HCT116 (cell line): ENCODE data around the gene LDAH. TPM values are rescaled to one million over a fixed set of nuclear protein-coding genes. Genes with fewer than 3 reads are reported as not detected.

Source experiments
- ATAC-seq: fragments of 200-7000 bp; cut with Tn5 transposase; 2 replicates; pipeline ENCODE4 v1.9.1; 2020; ENCODE audit warnings: mild to moderate bottlenecking, moderate library complexity
- BruUV-seq: library from RNA; stranded (reverse); fragments of 400-500 nt; replicated peaks from 2 replicates; lab custom pipeline; 2021; lab: Mats Ljungman, UMichigan
- CTCF ChIA-PET: fragments of 300-600 bp; sonication (Branson Sonifier 250); formaldehyde crosslinking; loops from one replicate; lab custom pipeline; 2021; ENCODE audit warnings: antibody characterized with exemption; lab: Charles Lee
- POLR2A ChIA-PET: fragments of 300-600, 350-600 bp; sonication (Branson Sonifier 250); formaldehyde crosslinking; loops from one replicate; lab custom pipeline; 2021; ENCODE audit warnings: antibody characterized with exemption; lab: Charles Lee
- RAD21 ChIA-PET, 2 experiments: fragments of 300-600 bp; sonication (Branson Sonifier 250); formaldehyde crosslinking; loops; one replicate each; lab custom pipeline; 2023; ENCODE audit warnings: low total read pairs in 2 of 2; ENCODE audit not compliant: uncharacterized antibody in 2 of 2, unreplicated experiment in 2 of 2, low non-redundant PET in 1 of 2; lab: Charles Lee
- DNase-seq: peaks from one replicate; pipeline ENCODE4 v3.0.0-alpha.2; 2010; ENCODE audit warnings: low read depth, low spot score
- H2AFZ ChIP-seq: fragments of 200-600 bp; shearing (Covaris generic), sonication (generic); 2 replicates; pipeline ENCODE4 v1.6.1; 2017; ENCODE audit warnings: low read depth, mixed run types, mixed read lengths, antibody characterized with exemption, low read length; ENCODE audit not compliant: poor library complexity, severe bottlenecking
- H3K27ac ChIP-seq: 2 replicates; pipeline ENCODE4 v1.5.1; 2012; ENCODE audit warnings: low read depth, low read length
- H3K27me3 ChIP-seq: fragments of 200-600 bp; sonication (generic); 2 replicates; pipeline ENCODE4 v1.6.1; 2016; ENCODE audit warnings: mixed run types, low read length, mixed read lengths; ENCODE audit not compliant: insufficient read depth
- H3K36me3 ChIP-seq, 2 experiments: fragments of 200-500 bp in 1 of 2; fragments of 200-600 bp in 1 of 2; sonication (Bioruptor generic) in 1 of 2; sonication (generic) in 1 of 2; 2 replicates each; pipeline versions ENCODE4 v1.5.1 to v1.6.1; 2014 to 2016; ENCODE audit warnings: low read length in 2 of 2, inconsistent platforms in 1 of 2, mixed read lengths in 1 of 2, mixed run types in 1 of 2; ENCODE audit not compliant: insufficient read depth in 2 of 2, control insufficient read depth in 1 of 2
- H3K4me1 ChIP-seq, 2 experiments: fragments of 200-600 bp in 1 of 2; sonication (generic) in 1 of 2; 2 replicates each; pipeline versions ENCODE4 v1.5.1 to v1.6.1; 2012 to 2017; ENCODE audit warnings: low read length in 2 of 2, inconsistent platforms in 1 of 2, mild to moderate bottlenecking in 1 of 2, mixed read lengths in 1 of 2, mixed run types in 1 of 2, moderate library complexity in 1 of 2; ENCODE audit not compliant: insufficient read depth in 2 of 2, control insufficient read depth in 1 of 2
- H3K4me2 ChIP-seq: fragments of 200-600 bp; sonication (generic); 2 replicates; pipeline ENCODE4 v1.6.1; 2017; ENCODE audit warnings: mixed run types, low read length, mixed read lengths
- H3K4me3 ChIP-seq, 2 experiments: fragments of 200-600 bp in 1 of 2; sonication (generic) in 1 of 2; replicated peaks in 1 of 2; 2 replicates each; pipeline ENCODE4 v1.5.1; 2011 to 2016; ENCODE audit warnings: low read length in 2 of 2, control low read depth in 1 of 2, low read depth in 1 of 2, mild to moderate bottlenecking in 1 of 2, mixed read lengths in 1 of 2, mixed run types in 1 of 2
- H3K79me2 ChIP-seq: fragments of 200-600 bp; sonication (generic); 2 replicates; pipeline ENCODE4 v1.6.1; 2017; ENCODE audit warnings: mild to moderate bottlenecking, mixed run types, low read length, moderate library complexity, mixed read lengths; ENCODE audit not compliant: insufficient read depth
- H3K9ac ChIP-seq: fragments of 200-600 bp; sonication (generic); 2 replicates; pipeline ENCODE4 v1.6.1; 2016; ENCODE audit warnings: low read length, mixed read lengths
- H3K9me2 ChIP-seq: fragments of 200-600 bp; sonication (generic), shearing (Covaris generic); 2 replicates; pipeline ENCODE4 v1.6.1; 2017; ENCODE audit warnings: mixed run types, mild to moderate bottlenecking, moderate library complexity; ENCODE audit not compliant: insufficient read depth
- H3K9me3 ChIP-seq, 2 experiments: fragments of 200-500 bp in 1 of 2; fragments of 200-600 bp in 1 of 2; sonication (Bioruptor generic) in 1 of 2; sonication (generic) in 1 of 2; 2 replicates each; pipeline ENCODE4 v1.6.1; 2014 to 2017; ENCODE audit warnings: low read length in 2 of 2, mixed read lengths in 2 of 2, inconsistent platforms in 1 of 2, low read depth in 1 of 2, mild to moderate bottlenecking in 1 of 2, mixed run types in 1 of 2, moderate library complexity in 1 of 2; ENCODE audit not compliant: control insufficient read depth in 1 of 2, insufficient read depth in 1 of 2
- H4K20me1 ChIP-seq: fragments of 200-600 bp; sonication (generic), shearing (Covaris generic); 2 replicates; pipeline ENCODE4 v1.6.1; 2017; ENCODE audit warnings: mixed run types, mild to moderate bottlenecking, moderate library complexity; ENCODE audit not compliant: insufficient read depth
- EGR1 ChIP-seq: IDR thresholded peaks from 2 replicates; pipeline ENCODE4 v1.6.1; 2012; ENCODE audit warnings: low read depth
- ELF1 ChIP-seq: IDR thresholded peaks from 2 replicates; pipeline ENCODE4 v1.6.1; 2012; ENCODE audit warnings: low read depth, borderline replicate concordance
- EZH2 ChIP-seq: fragments of 200-600 bp; sonication (generic); IDR thresholded peaks from 2 replicates; pipeline ENCODE4 v1.6.1; 2017; ENCODE audit warnings: antibody characterized with exemption, mixed run types
- EZH2phosphoT487 ChIP-seq: fragments of 200-600 bp; IDR thresholded peaks from 2 replicates; pipeline ENCODE4 v1.6.1; 2018; ENCODE audit warnings: antibody characterized with exemption, borderline replicate concordance
- JUND ChIP-seq: IDR thresholded peaks from 2 replicates; pipeline ENCODE4 v1.6.1; 2012
- POLR2AphosphoS5 ChIP-seq: IDR thresholded peaks from 2 replicates; pipeline ENCODE4 v1.6.1; 2011; ENCODE audit warnings: mild to moderate bottlenecking, low read depth, low read length, moderate library complexity
- RAD21 ChIP-seq: IDR thresholded peaks from 2 replicates; pipeline ENCODE4 v1.6.1; 2012; ENCODE audit warnings: low read depth, mild to moderate bottlenecking
- SIN3A ChIP-seq: IDR thresholded peaks from 2 replicates; pipeline ENCODE4 v1.6.1; 2012; ENCODE audit warnings: low read depth
- TCF7L2 ChIP-seq: IDR thresholded peaks from 2 replicates; pipeline ENCODE4 v1.7.0; 2011; ENCODE audit warnings: borderline replicate concordance, inconsistent platforms; ENCODE audit not compliant: insufficient read depth, insufficient read length; ENCODE audit errors: extremely low read depth
- ZFX ChIP-seq: fragments of 450-650 bp; IDR thresholded peaks from 2 replicates; pipeline ENCODE4 v1.6.1; 2017
- intact Hi-C: fragments of 100-400 bp; cut with micrococcal nuclease; formaldehyde crosslinking; loops from 2 replicates; pipeline ENCODE4 v1.10.0; 2022
- total RNA-seq: library from RNA; stranded (reverse); gene quantifications from one replicate; pipeline ENCODE4 v1.2.1, GENCODE V29; 2021; ENCODE audit not compliant: unreplicated experiment
- TF ChIP-seq, protein P1 (sequence below): IDR thresholded peaks from 2 replicates; pipeline ENCODE4 v1.6.1; 2012; ENCODE audit warnings: low read depth
- TF ChIP-seq, protein P2 (sequence below): IDR thresholded peaks from 2 replicates; pipeline ENCODE4 v1.6.1; 2012

LDAH gene
- total RNA-seq, 1 experiment from 2014 or later: 25.7 TPM

DNA sequence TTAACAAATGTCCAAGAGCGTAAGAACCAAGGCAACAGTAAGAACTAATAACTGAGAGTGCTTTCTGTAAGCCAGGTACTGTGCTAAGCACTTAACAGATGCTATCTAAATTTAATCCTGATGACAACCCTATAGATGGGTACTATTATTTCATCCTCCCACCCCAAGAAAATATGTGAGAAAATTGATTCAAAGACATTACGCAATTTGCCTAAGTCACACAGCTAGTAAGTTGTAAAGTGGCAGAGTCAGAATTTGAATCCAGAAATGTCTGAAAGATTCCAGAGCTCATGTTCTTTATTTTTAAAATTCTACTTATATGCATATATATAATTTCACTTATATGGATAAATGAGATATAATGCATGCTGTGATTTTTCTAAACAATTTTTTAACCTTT is 10.1 kb downstream of the LDAH start:
- H3K4me3 ChIP-seq: no peak overlapping the region
- H3K27ac ChIP-seq: no peak overlapping the region
- no peak for DNase-seq
- POLR2A ChIA-PET: no interaction called here
- H3K4me2 ChIP-seq: no peak overlapping the region
- H4K20me1 ChIP-seq: peaks cover 10% of the 10 kb centered on the region
- CTCF ChIA-PET: no interaction called here
- no peak for TF ChIP-seq TCF7L2
- no peak for TF ChIP-seq EZH2phosphoT487
- TF ChIP-seq EGR1: no peak
- no peak for TF ChIP-seq JUND
- TF ChIP-seq ELF1: no peak
- TF ChIP-seq SIN3A: no peak
- no peak for TF ChIP-seq EZH2
- TF ChIP-seq, protein P1, sequence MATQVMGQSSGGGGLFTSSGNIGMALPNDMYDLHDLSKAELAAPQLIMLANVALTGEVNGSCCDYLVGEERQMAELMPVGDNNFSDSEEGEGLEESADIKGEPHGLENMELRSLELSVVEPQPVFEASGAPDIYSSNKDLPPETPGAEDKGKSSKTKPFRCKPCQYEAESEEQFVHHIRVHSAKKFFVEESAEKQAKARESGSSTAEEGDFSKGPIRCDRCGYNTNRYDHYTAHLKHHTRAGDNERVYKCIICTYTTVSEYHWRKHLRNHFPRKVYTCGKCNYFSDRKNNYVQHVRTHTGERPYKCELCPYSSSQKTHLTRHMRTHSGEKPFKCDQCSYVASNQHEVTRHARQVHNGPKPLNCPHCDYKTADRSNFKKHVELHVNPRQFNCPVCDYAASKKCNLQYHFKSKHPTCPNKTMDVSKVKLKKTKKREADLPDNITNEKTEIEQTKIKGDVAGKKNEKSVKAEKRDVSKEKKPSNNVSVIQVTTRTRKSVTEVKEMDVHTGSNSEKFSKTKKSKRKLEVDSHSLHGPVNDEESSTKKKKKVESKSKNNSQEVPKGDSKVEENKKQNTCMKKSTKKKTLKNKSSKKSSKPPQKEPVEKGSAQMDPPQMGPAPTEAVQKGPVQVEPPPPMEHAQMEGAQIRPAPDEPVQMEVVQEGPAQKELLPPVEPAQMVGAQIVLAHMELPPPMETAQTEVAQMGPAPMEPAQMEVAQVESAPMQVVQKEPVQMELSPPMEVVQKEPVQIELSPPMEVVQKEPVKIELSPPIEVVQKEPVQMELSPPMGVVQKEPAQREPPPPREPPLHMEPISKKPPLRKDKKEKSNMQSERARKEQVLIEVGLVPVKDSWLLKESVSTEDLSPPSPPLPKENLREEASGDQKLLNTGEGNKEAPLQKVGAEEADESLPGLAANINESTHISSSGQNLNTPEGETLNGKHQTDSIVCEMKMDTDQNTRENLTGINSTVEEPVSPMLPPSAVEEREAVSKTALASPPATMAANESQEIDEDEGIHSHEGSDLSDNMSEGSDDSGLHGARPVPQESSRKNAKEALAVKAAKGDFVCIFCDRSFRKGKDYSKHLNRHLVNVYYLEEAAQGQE: no peak
- TF ChIP-seq RAD21: no peak
- TF ChIP-seq POLR2AphosphoS5: no peak
- no peak for TF ChIP-seq ZFX
- TF ChIP-seq, protein P2, sequence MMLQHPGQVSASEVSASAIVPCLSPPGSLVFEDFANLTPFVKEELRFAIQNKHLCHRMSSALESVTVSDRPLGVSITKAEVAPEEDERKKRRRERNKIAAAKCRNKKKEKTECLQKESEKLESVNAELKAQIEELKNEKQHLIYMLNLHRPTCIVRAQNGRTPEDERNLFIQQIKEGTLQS: no peak
- no peaks in the 10 kb centered on the region for H3K27me3 ChIP-seq
- no peaks in the 10 kb centered on the region for H3K9me2 ChIP-seq
- H3K9ac ChIP-seq: no peak overlapping the region
- BruUV-seq: no TSS peak
- RAD21 ChIA-PET: no interaction called here
- H3K79me2 ChIP-seq: peaks cover 65% of the 10 kb centered on the region
- H3K36me3 ChIP-seq: no peaks in the 10 kb centered on the region
- H3K4me1 ChIP-seq: no peaks in the 10 kb centered on the region
- intact Hi-C loops: no loop called here
- no peak for ATAC-seq
- no peak overlapping the region for H2AFZ ChIP-seq
- H3K9me3 ChIP-seq: no peaks in the 10 kb centered on the region
